ENCODE results near the gene LRWD1.
A peak's percentile ranks its signal among the peaks of the same experiment; 100 is the strongest.
"Not testable (repeated sequence)": the region's sequence is repeated elsewhere in the genome, so short reads cannot be mapped to it uniquely, and the experiment has no call there.

LRWD1 gene

GRCh38 chr7:102444961-102445673, 19.7 kb upstream of the LRWD1 start:
- DNase-seq: no peak

GRCh38 chr7:102445674-102446071, 19.1 kb upstream of the LRWD1 start:
- DNase-seq: no peak

DNA sequence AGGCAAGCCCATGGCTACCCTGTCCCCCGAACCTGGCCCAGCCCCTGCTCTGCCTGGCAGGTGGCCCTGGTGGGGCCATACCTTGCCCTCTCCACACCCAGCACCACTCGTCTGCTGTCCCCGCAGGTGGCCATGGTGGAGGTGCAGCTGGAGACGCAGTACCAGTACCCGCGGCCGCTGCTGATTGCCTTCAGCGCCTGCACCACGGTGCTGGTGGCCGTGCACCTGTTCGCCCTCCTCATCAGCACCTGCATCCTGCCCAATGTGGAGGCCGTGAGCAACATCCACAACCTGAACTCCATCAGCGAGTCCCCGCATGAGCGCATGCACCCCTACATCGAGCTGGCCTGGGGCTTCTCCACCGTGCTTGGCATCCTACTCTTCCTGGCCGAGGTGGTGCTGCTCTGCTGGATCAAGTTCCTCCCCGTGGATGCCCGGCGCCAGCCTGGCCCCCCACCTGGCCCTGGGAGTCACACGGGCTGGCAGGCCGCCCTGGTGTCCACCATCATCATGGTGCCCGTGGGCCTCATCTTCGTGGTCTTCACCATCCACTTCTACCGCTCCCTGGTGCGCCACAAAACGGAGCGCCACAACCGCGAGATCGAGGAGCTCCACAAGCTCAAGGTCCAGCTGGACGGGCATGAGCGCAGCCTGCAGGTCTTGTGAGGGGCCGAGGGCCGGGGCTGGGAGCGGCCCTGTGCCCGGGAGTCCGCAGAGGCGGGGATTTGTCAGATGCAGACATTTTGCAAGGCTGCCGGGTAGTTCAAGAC, 18.2 kb upstream of the LRWD1 start:
- no peak for DNase-seq

DNA sequence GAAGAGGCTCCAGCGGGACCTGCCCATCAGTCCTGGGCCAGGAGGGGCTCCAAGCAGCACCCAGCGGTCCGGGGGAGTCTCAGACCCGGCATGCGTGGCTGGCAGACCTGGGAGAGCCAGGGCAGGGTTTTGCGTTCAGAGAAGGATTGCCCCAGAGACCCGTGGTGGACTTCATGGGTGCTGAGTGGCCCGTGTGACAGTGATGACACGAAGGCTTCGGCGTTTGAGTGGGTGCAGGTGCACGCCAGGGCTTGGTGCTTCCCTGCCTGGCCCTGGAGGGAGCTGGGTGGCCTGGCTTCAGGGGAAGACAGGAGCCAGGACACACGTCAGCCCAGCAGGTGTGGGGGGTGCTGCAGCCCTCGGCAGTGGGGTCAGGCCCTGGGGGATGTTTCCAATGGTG, 17.5 kb upstream of the LRWD1 start:
- DNase-seq: no peak

- no peak for DNase-seq
These were observed 15.6 kb upstream of the LRWD1 start for GRCh38 chr7:102449136-102449535.

GRCh38 chr7:102450242-102450641, 14.5 kb upstream of the LRWD1 start:
- peak; percentile 30 to 58 for DNase-seq

- DNase-seq: no peak
These were observed 13.3 kb upstream of the LRWD1 start for GRCh38 chr7:102451371-102452054.

GRCh38 chr7:102452451-102452850, 12.3 kb upstream of the LRWD1 start:
- DNase-seq: no peak

- DNase-seq: no peak
These were observed 11.5 kb upstream of the LRWD1 start for GRCh38 chr7:102453319-102453718.

- peak; percentile 32 to 74 for DNase-seq
These were observed 10.3 kb upstream of the LRWD1 start for GRCh38 chr7:102454468-102454867.

DNA sequence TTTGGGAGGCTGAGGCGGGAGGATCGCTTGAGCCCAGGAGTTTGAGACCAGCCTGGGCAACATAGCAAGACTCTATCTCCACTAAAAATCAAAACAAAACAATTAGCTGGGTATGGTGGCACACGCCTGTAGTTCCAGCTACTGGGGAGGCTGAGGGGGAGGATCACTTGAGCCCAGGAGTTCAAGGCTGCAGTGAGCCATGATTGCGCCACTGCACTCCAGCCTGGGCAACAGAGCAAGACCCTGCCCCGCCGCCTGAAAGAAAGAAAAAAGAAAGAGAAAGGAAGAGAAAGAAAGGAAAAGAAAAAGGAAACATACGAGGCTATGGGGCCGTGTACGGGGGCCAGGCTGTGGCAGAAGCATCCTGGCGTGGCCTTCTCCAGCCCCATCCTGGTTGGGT, 9.9 kb upstream of the LRWD1 start:
- DNase-seq: not testable (repeated sequence)

DNA sequence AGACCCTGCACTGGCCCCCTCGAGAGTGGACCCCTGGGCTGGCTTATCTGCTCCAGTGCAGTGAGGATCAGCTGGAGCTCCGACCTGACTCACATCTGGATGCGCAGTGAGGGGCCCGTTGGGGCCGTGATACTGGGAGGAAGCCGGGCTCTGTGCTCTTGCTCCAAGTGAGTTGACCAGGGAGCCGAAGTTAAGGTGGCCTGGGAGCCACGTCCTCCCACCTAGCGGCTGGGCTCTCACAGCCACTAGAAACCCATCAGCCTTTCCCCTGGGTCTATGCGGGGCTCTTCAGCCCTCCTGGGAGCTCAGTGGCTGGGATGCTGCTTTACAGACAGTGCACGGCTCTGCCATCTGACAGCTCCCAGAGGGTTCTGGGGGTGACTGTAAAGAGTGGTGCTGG, 9.2 kb upstream of the LRWD1 start:
- no peak for DNase-seq

GRCh38 chr7:102456327-102456726, 8.5 kb upstream of the LRWD1 start:
- DNase-seq: no peak

DNA sequence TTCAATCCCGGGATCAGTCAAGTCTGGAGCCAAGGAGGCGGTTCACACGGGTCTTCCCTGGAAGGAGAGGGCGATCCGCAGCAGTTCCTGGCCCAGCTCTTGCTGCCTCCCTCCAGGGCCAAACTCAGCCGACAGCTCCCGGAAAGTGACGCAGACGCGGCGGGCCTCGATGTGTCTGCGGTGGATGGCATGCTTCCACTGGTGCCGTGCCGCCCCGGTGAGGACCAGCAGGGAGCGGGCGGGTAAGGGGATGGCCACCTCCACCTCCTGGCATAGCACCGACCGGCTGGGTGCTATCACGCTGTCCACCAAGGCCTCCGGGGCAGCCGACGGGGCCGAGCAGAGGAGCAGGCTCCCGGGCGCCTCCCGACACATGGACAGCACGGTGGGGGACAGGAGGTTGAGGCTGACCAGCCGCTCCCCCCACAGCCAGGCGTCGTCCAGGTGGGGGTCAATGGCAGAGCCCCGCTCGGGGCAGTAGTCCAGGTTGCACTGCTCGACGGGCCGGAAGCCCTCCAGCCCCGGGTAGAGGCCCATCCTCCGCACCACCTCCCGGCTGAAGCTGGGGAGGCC, 7.3 kb upstream of the LRWD1 start:
- no peak for DNase-seq

DNA sequence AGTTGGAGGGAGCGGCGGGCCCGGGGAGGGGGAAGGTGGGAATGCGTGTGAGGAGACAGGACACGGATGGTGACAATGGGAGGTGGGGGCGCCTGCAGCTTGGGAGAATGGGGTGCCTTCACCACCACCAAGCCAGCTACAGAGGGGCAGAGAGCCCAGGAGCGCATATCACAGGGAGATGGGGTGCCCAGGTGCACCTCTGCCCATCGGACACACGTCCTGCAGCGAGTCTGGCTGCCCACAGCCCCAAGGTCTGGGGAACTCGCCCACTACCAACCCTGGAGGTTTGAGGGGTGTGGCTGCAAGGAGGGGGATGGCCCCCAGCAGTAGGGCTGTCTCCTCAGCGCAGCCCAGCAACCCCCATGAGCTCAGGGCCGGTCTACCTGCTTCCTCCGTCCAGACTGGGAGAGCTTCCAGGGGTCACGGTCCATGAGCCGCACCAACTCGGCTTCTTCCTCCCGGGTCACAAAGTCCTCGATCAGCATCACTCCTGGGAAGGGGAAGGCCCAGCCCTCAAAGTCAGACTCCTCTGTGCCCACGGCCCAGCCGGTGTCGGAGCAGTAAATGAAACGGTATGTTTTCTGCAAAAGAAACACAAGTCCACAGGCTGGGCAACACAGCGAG, 5.5 kb upstream of the LRWD1 start:
- DNase-seq: no peak

DNA sequence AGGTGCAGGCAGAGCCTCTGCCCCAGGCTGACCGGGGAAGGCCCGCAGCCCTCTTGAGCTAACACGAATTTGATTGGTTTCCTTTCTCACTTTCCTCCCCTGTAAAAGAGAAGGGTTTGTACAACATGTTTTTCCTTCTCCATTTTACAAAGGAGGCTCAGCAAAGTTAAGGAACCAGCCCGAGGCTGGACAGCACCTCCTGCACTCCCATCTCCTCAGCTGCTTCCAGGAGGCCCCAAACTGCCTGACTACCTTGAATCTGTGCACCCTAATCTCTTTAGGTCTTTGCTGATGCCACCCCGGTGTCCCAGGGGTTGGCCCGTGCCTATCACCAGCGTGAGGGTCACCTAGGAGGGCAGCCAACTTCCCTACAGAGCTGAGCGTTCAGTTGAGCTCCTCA, 4.3 kb upstream of the LRWD1 start:
- no peak for DNase-seq

DNA sequence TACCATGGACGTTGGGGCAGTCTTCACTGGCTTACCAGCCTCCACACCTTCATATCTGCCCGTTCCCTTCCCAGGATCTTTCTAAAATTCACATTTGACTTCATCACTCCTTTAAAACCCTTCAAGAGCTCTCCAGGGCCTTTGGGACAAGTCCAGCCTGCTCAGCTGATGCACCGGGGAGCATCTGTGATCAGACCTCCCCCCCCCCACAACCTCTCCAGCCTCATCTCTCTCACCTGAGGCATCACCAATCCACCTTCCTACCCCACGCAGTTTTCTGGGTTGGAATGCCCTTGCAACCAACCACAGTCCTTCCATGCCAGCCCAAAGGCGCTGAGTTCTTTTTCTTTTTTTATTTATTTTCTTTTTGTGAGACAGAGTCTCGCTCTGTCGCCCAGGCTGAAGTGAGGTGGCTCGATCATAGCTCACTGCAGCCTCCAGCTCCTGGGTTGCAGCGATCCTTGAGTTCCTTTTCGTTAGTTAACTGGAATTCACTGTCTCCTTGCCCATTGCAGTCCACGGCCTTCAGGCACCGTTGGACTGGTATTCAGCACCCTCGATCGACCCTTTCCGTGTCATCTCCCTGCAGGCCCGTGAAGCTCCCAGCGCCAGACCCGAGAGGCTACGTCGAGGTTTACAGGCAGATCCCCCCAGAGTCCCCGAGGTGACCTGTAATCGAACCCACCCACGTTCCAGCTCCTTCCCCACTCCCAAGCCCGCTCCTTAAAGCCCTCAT, 775 bp upstream of the LRWD1 start:
- peak; percentile 5 to 23 for DNase-seq

- no peak for DNase-seq
These were observed 1.3 kb downstream of the LRWD1 start for GRCh38 chr7:102466097-102466496.

DNA sequence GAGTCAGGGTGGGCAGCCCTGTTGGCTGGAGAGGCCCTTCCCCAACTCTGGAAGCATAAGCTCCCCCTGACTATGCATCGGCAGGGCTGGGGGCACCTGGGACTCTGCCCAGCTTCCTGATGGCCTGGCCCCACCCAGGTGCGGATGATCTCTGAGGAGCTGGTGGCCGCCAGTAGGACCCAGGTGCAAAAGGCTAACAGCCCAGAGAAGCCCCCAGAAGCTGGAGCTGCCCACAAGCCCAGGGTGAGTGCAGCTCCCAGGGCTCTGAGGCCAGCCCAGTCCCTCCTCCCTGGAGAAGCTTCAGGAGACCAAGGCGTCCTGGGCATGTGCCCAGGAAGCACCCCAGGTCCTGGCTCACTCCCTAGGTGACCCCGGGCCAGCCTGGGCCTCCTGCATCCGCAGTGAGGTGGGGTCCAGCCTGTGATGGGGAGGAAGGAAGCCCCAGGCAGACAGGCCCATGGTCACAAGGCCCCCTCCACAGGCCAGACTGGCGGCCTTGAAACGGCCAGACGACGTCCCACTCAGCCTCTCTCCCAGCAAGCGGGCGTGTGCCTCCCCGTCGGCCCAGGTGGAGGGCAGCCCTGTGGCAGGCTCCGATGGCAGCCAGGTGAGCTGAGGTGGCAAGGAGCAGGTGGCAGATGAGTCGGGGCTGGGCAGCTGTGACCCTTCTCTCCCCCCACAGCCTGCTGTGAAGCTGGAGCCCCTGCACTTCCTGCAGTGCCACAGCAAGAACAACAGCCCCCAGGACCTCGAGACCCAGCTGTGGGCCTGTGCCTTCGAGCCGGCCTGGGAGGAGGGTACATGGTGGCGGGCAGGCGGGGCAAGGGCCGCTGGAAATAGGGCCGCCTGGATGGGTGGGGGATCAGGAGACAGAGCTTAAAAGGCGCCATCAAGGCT, 3.0 kb downstream of the LRWD1 start:
- DNase-seq: no peak

DNA sequence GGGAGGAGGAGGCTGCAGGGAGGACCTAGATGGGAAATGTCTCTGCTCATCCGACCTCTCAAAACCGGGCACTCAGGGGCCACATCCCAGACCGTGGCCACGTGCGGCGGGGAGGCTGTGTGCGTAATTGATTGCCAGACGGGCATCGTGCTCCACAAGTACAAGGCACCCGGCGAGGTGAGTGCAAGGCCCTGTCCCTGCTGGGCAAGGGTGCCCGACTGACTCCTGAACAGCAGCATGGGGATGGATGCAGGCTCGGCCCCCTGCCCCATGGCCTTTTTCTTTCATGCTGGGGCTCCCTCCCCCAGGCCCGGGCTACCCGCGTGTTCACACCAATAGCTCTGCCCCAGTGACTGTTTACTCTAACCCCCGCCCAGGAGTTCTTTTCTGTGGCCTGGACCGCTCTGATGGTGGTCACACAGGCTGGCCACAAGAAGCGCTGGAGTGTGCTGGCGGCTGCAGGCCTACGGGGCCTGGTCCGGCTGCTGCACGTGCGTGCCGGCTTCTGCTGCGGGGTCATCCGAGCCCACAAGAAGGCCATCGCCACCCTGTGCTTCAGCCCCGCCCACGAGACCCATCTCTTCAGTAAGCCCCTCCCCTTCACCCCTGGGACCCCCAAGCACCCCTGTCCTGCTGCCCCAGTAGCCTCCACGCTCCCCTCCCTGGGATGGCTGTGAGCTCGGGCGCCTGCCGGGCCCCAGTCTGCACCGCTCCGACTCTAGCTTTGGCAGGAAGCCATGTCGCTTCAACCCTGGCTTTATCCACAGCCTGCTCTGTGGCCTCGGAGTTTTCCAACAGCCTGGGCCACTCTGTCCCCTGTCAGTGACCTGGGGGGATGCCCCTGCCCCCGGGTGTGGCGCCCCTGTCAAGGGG, 3.9 kb downstream of the LRWD1 start:
- no peak for DNase-seq

Data from inflammatory macrophage (primary cell).